ENCODE data around the gene PDLIM1. TPM values are rescaled to one million over a fixed set of nuclear protein-coding genes. Genes with fewer than 3 reads are reported as not detected.

Gene PDLIM1
- total and polyA plus RNA-seq, 2 of the 13 experiments (the other 11 are each of a cell fraction or from before 2014, with no cell fraction given) = 119 to 123 TPM

DNA sequence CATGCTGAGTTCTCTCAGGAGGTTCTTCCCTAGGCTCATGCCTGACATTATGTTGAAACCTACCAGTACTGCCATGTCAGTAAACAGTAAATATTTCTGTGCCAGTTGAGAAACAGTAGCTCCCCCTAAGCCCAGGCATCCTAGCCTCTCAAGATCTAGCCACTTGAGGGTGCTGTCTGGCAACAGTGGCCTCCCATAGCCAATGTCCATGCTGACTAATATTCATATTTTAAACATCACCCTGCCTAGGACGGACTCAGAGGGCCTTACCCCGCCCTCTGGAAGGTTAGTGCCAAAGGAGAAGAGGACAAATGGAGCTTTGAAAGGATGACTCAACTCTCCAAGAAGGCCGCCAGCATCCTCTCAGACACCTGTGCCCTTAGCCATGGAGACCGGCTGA lies 89.1 kb downstream of the PDLIM1 start:
- Histone ChIP-seq H4K20me1 (ENCODE audit: insufficient read depth, low read length) (no peaks in the 10 kb centered on the region), H3K4me2 (ENCODE audit: low read depth, low read length) (no peak overlapping the region), H3K79me2 (ENCODE audit: insufficient read depth, low read length) (no peaks in the 10 kb centered on the region), H3K4me3 (replicated peaks in 1 of 3; ENCODE audit: insufficient read depth in 1 of 3, low read depth in 2 of 3, low read length in 3 of 3) (no peak overlapping the region), H3K9ac (ENCODE audit: insufficient read depth, low read depth, low read length) (no peak overlapping the region), H3K27me3 (ENCODE audit: control insufficient read depth in 1 of 2, insufficient read depth in 2 of 2, low read length in 2 of 2) (no peaks in the 10 kb centered on the region), H3K9me3 (ENCODE audit: low read length) (no peaks in the 10 kb centered on the region), H2AFZ (ENCODE audit: low read length) (no peak overlapping the region), H3K4me1 (ENCODE audit: insufficient read depth, low read length) (no peaks in the 10 kb centered on the region), H3K27ac (ENCODE audit: extremely low read length, insufficient read depth, low read length) (no peak overlapping the region), H3K36me3 (replicated peaks in 1 of 2; ENCODE audit: control insufficient read depth in 1 of 2, insufficient read depth in 2 of 2, low read length in 2 of 2) (no peaks in the 10 kb centered on the region)
- in situ Hi-C loops (cut with HindIII; ENCODE audit: extremely low pct_ligation_motif_present, low pct_unique_long_range_greater_than_20kb) (no loop called here), intact Hi-C loops (cut with micrococcal nuclease; ENCODE audit: unreplicated experiment) (no loop called here)
- CTCF ChIA-PET (ENCODE audit: low intra/inter-chr PET ratio, low total read pairs) = no interaction called here
- WGBS (ENCODE audit: low lambda C conversion rate) = 95% methylated on average over 4 of the region's 4 CpGs
- no peak for FAIRE-seq
- BruUV-seq (replicated peaks) = no TSS peak
- POLR2A ChIA-PET = no interaction called here
- peak; percentile 14 for DNase-seq (ENCODE audit: low spot score)
- peak; percentile 43; the same call in 1 of the 3 replicates for ATAC-seq
- TF ChIP-seq ZNF766 (CRISPR knock-in tag; IDR thresholded peaks at IDR 0.05; ENCODE audit: borderline replicate concordance) (no peak), ZNF577 (CRISPR knock-in tag; IDR thresholded peaks at IDR 0.05; ENCODE audit: borderline replicate concordance, low read depth) (no peak), ZBTB49 (CRISPR knock-in tag; IDR thresholded peaks at IDR 0.05; ENCODE audit: borderline replicate concordance) (no peak), ZNF468 (CRISPR knock-in tag; IDR thresholded peaks at IDR 0.05) (no peak), STAG1 (CRISPR knock-in tag; IDR thresholded peaks at IDR 0.05) (peak; percentile 44; the same call in 1 of the 2 replicates), ZNF564 (CRISPR knock-in tag; IDR thresholded peaks at IDR 0.05) (no peak)
- TF ChIP-seq, protein P1, sequence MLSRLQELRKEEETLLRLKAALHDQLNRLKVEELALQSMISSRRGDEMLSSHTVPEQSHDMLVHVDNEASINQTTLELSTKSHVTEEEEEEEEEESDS (CRISPR knock-in tag; IDR thresholded peaks at IDR 0.05; ENCODE audit: borderline replicate concordance) = no peak
- TF ChIP-seq, protein P2, sequence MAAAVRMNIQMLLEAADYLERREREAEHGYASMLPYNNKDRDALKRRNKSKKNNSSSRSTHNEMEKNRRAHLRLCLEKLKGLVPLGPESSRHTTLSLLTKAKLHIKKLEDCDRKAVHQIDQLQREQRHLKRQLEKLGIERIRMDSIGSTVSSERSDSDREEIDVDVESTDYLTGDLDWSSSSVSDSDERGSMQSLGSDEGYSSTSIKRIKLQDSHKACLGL (CRISPR knock-in tag; IDR thresholded peaks at IDR 0.05) = no peak
- TF ChIP-seq, protein P3, sequence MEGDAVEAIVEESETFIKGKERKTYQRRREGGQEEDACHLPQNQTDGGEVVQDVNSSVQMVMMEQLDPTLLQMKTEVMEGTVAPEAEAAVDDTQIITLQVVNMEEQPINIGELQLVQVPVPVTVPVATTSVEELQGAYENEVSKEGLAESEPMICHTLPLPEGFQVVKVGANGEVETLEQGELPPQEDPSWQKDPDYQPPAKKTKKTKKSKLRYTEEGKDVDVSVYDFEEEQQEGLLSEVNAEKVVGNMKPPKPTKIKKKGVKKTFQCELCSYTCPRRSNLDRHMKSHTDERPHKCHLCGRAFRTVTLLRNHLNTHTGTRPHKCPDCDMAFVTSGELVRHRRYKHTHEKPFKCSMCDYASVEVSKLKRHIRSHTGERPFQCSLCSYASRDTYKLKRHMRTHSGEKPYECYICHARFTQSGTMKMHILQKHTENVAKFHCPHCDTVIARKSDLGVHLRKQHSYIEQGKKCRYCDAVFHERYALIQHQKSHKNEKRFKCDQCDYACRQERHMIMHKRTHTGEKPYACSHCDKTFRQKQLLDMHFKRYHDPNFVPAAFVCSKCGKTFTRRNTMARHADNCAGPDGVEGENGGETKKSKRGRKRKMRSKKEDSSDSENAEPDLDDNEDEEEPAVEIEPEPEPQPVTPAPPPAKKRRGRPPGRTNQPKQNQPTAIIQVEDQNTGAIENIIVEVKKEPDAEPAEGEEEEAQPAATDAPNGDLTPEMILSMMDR (CRISPR knock-in tag; IDR thresholded peaks at IDR 0.05) = peak; percentile 31; the same call in 1 of the 2 replicates
